Measurements from ENCODE around the gene TFDP3. TPM values are rescaled to one million over a fixed set of nuclear protein-coding genes. Genes with fewer than 3 reads are reported as not detected.

Gene TFDP3
- total RNA-seq, 1 donor from 2014 or later: not detected

DNA sequence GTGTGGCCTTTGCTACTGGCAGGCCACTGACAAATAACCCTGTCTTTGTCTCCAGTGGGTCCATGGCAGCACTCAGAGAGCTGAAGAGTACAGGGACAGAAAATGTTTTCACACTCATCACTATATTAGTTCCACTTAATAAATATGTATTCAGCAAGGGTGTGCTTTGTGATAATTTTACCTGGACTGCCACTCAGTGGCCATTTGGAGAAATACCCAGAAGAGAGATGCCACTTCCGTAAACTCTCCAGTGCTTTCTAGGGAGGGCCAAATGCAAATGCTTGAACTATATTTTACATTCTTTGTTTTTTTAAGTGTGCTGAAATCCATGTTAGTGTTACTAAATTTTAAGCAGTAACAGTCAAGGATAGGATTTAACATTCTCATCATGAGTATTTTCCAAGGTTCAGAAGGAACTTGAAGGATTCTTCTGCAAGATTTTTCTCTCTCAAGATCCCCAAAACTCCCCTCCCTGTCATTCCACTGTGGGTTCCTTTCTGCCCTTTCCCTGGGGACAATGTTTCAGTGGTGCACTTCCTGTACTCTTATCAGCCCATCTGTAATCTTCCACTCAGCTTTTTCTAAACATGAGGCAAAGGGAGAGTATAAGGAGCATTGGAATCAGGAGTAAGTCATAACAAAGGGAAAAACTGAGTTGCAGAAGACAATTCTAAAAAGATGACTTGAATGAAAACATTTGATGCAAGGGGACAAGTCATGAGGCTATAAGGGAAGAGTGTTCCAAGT lies 46.0 kb downstream of the TFDP3 start:
- TF ChIP-seq EZH2phosphoT487 (IDR thresholded peaks at IDR 0.05): no peak
- TF ChIP-seq, protein P1, sequence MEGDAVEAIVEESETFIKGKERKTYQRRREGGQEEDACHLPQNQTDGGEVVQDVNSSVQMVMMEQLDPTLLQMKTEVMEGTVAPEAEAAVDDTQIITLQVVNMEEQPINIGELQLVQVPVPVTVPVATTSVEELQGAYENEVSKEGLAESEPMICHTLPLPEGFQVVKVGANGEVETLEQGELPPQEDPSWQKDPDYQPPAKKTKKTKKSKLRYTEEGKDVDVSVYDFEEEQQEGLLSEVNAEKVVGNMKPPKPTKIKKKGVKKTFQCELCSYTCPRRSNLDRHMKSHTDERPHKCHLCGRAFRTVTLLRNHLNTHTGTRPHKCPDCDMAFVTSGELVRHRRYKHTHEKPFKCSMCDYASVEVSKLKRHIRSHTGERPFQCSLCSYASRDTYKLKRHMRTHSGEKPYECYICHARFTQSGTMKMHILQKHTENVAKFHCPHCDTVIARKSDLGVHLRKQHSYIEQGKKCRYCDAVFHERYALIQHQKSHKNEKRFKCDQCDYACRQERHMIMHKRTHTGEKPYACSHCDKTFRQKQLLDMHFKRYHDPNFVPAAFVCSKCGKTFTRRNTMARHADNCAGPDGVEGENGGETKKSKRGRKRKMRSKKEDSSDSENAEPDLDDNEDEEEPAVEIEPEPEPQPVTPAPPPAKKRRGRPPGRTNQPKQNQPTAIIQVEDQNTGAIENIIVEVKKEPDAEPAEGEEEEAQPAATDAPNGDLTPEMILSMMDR (IDR thresholded peaks at IDR 0.05): peak; percentile 61
- TF ChIP-seq EZH2 (IDR thresholded peaks at IDR 0.05): no peak
- H3K4me1 ChIP-seq: no peaks in the 10 kb centered on the region
- H3K4me2 ChIP-seq: no peak overlapping the region
- no peaks in the 10 kb centered on the region for H3F3A ChIP-seq (ENCODE audit: low read depth)
- Mint-ChIP-seq H3K36me3 (no peaks in the 10 kb centered on the region), H3K27ac (no peak overlapping the region), H3K9me3 (peaks cover 2% of the 10 kb centered on the region), H3K4me3 (no peak overlapping the region), H3K4me1 (peaks cover 15% of the 10 kb centered on the region), H3K27me3 (ENCODE audit: insufficient read depth, low read depth) (no peaks in the 10 kb centered on the region)
- no peak overlapping the region for H3K27ac ChIP-seq
- no peak overlapping the region for H3K9ac ChIP-seq
- peak; percentile 16 for DNase-seq (ENCODE audit: low spot score)
- no peaks in the 10 kb centered on the region for H3K36me3 ChIP-seq
- no peaks in the 10 kb centered on the region for H3K79me2 ChIP-seq (ENCODE audit: low read depth)
- H3K27me3 ChIP-seq: no peaks in the 10 kb centered on the region
- H3K4me3 ChIP-seq: no peak overlapping the region
- no peaks in the 10 kb centered on the region for H4K20me1 ChIP-seq (ENCODE audit: low read depth)
- H2AFZ ChIP-seq (replicated peaks): no peak overlapping the region
- H3K9me3 ChIP-seq (ENCODE audit: low read depth): no peaks in the 10 kb centered on the region

Small RNA genes lying within 50 kb of the gene (small RNA-seq; reads per million reads assigned to genes)
- gene RNU1-115P: not detected

Other genes with a start within 250 kb of the TFDP3 start
- not detected in 2 replicates for gene USP26, start 121.2 kb downstream of the TFDP3 start, total RNA-seq (ENCODE audit: low replicate concordance)
- 17.7 and 23.6 TPM in 2 replicates for gene GPC4, start 197.1 kb upstream of the TFDP3 start, total RNA-seq (ENCODE audit: low replicate concordance)